Upper lobe of left lung (tissue), 4 donors: ENCODE measurements around the gene RARB.

Experiments used
- CTCF ChIP-seq, 6 experiments: fragments of 450-650 bp in 4 of 6; fragments of 200-600 bp in 2 of 6; sonication (generic) in 2 of 6; IDR thresholded peaks; one replicate each; pipeline ENCODE4 v1.5.1; 2016 to 2019; ENCODE audit warnings: antibody characterized with exemption in 6 of 6
- POLR2A ChIP-seq, 4 donors: fragments of 450-650 bp; IDR thresholded peaks; one replicate each; pipeline ENCODE4 v1.5.1; 2016 to 2017; ENCODE audit warnings: antibody characterized with exemption in 4 of 4, mild to moderate bottlenecking in 2 of 4

- TF ChIP-seq CTCF (IDR thresholded peaks at IDR 0.05) (no peak), POLR2A (IDR thresholded peaks at IDR 0.05) (no peak)
Observed at GRCh38 chr3:25500706-25501210, 72.7 kb downstream of the RARB start.
